Umbilical cord (tissue), 2 donors: ENCODE measurements around the gene TCIRG1. TPM values are rescaled to one million over a fixed set of nuclear protein-coding genes. Genes with fewer than 3 reads are reported as not detected.
A peak's percentile ranks its signal among the peaks of the same experiment; 100 is the strongest.

ENCODE experiments used
- DNase-seq: peaks from one replicate; pipeline ENCODE4 v3.0.0-alpha.2; 2015; ENCODE audit warnings: low spot score
- total RNA-seq: library from RNA; depleted of rRNA; stranded (reverse); fragments of >200 nt; gene quantifications from one replicate; pipeline ENCODE4 v1.2.3, GENCODE V29; 2014; ENCODE audit warnings: low replicate concordance; ENCODE audit not compliant: insufficient read depth

Gene TCIRG1
- total RNA-seq, 1 donor from 2014 or later = 63.8 TPM

- no peak for DNase-seq
Measured at GRCh38 chr11:68006606-68007166, 32.1 kb upstream of the TCIRG1 start.

- DNase-seq = no peak
Measured at GRCh38 chr11:68007498-68008380, 31.1 kb upstream of the TCIRG1 start.

- DNase-seq = no peak
Measured at GRCh38 chr11:68008381-68009337, 30.2 kb upstream of the TCIRG1 start.

GRCh38 chr11:68009391-68010089, 29.3 kb upstream of the TCIRG1 start:
- DNase-seq = peak; percentile 58

GRCh38 chr11:68010090-68011041, 28.5 kb upstream of the TCIRG1 start, which contains the start of gene ALDH3B1:
Gene ALDH3B1 (plus strand): TSS chr11:68010327. CDS start chr11:68015298, 4,971 bp downstream.
- DNase-seq = peak; percentile 91

GRCh38 chr11:68011051-68011943, 27.5 kb upstream of the TCIRG1 start:
- no peak for DNase-seq

GRCh38 chr11:68012044-68012842, 26.6 kb upstream of the TCIRG1 start:
- no peak for DNase-seq

GRCh38 chr11:68012843-68013610, 25.8 kb upstream of the TCIRG1 start:
- DNase-seq = peak; percentile 92

- no peak for DNase-seq
Measured at GRCh38 chr11:68013611-68014156, 25.1 kb upstream of the TCIRG1 start.

- no peak for DNase-seq
Measured at GRCh38 chr11:68014157-68014946, 24.5 kb upstream of the TCIRG1 start.

- DNase-seq = no peak
Measured at GRCh38 chr11:68014947-68015447, 23.8 kb upstream of the TCIRG1 start.

- DNase-seq = no peak
Measured at GRCh38 chr11:68015467-68015866, 23.4 kb upstream of the TCIRG1 start.

GRCh38 chr11:68016161-68016903, 22.5 kb upstream of the TCIRG1 start:
- no peak for DNase-seq

GRCh38 chr11:68016904-68017817, 21.7 kb upstream of the TCIRG1 start:
- peak; percentile 25 for DNase-seq
